Adrenal gland (tissue), 12 donors: ENCODE data around the gene ATP5MG. TPM values are rescaled to one million over a fixed set of nuclear protein-coding genes. Genes with fewer than 3 reads are reported as not detected.
A peak's percentile ranks its signal among the peaks of the same experiment; 100 is the strongest.

ENCODE experiments used
- DNase-seq, 7 donors: peaks; one replicate each; pipeline ENCODE4 v3.0.0-alpha.2; 2019 to 2020
- H3K27ac ChIP-seq, 5 donors: fragments of 200-600 bp; sonication (generic) in 4 of 5; 1 replicate in 3 of 5; 2 replicates in 2 of 5; pipeline versions ENCODE4 v1.5.1 to v1.8.0; 2016 to 2020; ENCODE audit warnings: mild to moderate bottlenecking in 1 of 5
- H3K27me3 ChIP-seq: fragments of 200-600 bp; 2 replicates; pipeline ENCODE4 v1.8.0; 2021
- H3K36me3 ChIP-seq, 2 donors: fragments of 200-600 bp; replicated peaks in 1 of 2; 1 replicate in 1 of 2; 2 replicates in 1 of 2; pipeline versions ENCODE4 v1.5.1 to v1.8.0; 2018 to 2022
- H3K4me1 ChIP-seq, 2 donors: fragments of 200-600 bp; replicated peaks in 1 of 2; 1 replicate in 1 of 2; 2 replicates in 1 of 2; pipeline versions ENCODE4 v1.5.1 to v1.8.0; 2018 to 2021
- H3K4me3 ChIP-seq, 4 donors: fragments of 200-600 bp; sonication (generic) in 3 of 4; one replicate each; pipeline ENCODE4 v1.5.1; 2016 to 2018
- H3K9me3 ChIP-seq, 3 donors: fragments of 200-600 bp; sonication (generic) in 1 of 3; replicated peaks in 1 of 3; 1 replicate in 2 of 3; 2 replicates in 1 of 3; pipeline versions ENCODE4 v1.5.1 to v1.8.0; 2016 to 2021
- POLR2A ChIP-seq, 2 donors: fragments of 450-650 bp; IDR thresholded peaks; one replicate each; pipeline ENCODE4 v1.6.1; 2017; ENCODE audit warnings: antibody characterized with exemption in 2 of 2, mild to moderate bottlenecking in 2 of 2, moderate library complexity in 1 of 2
- WGBS, 4 donors: extraction: QIAGEN DNeasy Blood & Tissue Kit in 2 of 4; methylation state at CpG; one replicate each; pipeline versions ENCODE4 v1.1.5 to v1.1.7; 2013 to 2017; 5-methylcytosine and 5-hydroxymethylcytosine counted together
- intact Hi-C, 2 donors: fragments of 100-400 bp; cut with DNase I; formaldehyde crosslinking; loops; one replicate each; pipeline versions ENCODE4 v1.14.1 to v1.15.0; 2022 to 2023
- polyA plus RNA-seq, 3 donors: library from polyadenylated mRNA; stranded (reverse); fragments of 200-250 nt in 2 of 3; fragments of 350-450 nt in 1 of 3; fragmentation: Illumina TruSeq in 1 of 3; extraction: RNeasy Lipid Tissue Mini Kit (QIAGEN cat#74804) in 1 of 3; gene quantifications; one replicate each; pipeline ENCODE4 v1.2.3, GENCODE V29; 2013 to 2014
- total RNA-seq, 9 donors: library from RNA; depleted of rRNA in 4 of 9; stranded (reverse); fragments of >200 nt in 4 of 9; fragments of 120-200 nt in 1 of 9; fragmentation: NEBNext Ultra II Directional in 1 of 9; extraction: Animal tissue kit (Norgen Biotek cat#: 25700) in 1 of 9; gene quantifications; one replicate each; pipeline versions ENCODE4 v1.1.0 to v1.2.4, GENCODE V29; 2013 to 2023
- TF ChIP-seq, protein P1 (sequence below), 6 experiments: fragments of 450-650 bp in 4 of 6; fragments of 200-600 bp in 2 of 6; sonication (generic) in 1 of 6; IDR thresholded peaks; 1 replicate in 5 of 6; 2 replicates in 1 of 6; pipeline versions ENCODE4 v1.5.1 to v1.8.0; 2016 to 2021; ENCODE audit warnings: antibody characterized with exemption in 6 of 6, mild to moderate bottlenecking in 2 of 6, moderate library complexity in 1 of 6
- donor health status: healthy with polysubstance abuse.
- donor health status: Bipolar disorder and iron deficiency.
- donor health status: DM: yes; HTN: yes; CAD: no.
- donor health status: DM: no; HTN: no; CAD: no.
- donor health status: DM: no; HTN: no; CAD: no.
- donor health status: DM: yes; HTN: yes; CAD: no.

Gene ATP5MG
- total and polyA plus RNA-seq, 12 donors: 51.8 to 857 (median 324) TPM

DNA sequence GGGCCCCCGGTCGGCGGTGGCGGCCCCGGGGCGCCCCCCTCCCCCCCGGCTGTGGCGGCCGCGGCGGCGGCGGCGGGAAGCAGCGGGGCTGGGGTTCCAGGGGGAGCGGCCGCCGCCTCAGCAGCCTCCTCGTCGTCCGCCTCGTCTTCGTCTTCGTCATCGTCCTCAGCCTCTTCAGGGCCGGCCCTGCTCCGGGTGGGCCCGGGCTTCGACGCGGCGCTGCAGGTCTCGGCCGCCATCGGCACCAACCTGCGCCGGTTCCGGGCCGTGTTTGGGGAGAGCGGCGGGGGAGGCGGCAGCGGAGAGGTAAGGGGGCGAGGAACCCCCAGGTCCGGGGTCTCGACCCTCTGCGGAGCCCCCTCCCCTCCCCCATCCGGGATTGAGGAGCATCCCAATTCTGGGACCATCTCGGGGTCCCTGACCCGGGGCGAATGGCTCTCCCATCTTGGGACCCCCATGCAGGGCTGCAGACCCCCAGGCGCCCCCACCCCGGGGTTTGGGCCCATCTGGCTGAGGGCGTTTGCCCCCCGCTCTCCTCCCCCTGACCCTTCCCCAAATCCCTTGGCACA, 35.3 kb downstream of the ATP5MG start:
- peak overlapping the region; percentile 28 to 89 (median 71) for H3K4me3 ChIP-seq
- WGBS, 4 donors: 0 to 1% (median 0%) methylated on average over 2 to 55 of the region's 55 CpGs; no CpG with 5 or more reads in 1 of the 4 donors
- intact Hi-C loops: loop anchor here in 1 of 2 donors (5.0 kb wide), 1 partner anchor 34 kb away; the partner anchor contains the start of gene ATP5MG
- no peaks in the 10 kb centered on the region for H3K9me3 ChIP-seq
- peak overlapping the region; percentile 70 to 98 (median 83) for H3K27ac ChIP-seq
- TF ChIP-seq, protein P1, sequence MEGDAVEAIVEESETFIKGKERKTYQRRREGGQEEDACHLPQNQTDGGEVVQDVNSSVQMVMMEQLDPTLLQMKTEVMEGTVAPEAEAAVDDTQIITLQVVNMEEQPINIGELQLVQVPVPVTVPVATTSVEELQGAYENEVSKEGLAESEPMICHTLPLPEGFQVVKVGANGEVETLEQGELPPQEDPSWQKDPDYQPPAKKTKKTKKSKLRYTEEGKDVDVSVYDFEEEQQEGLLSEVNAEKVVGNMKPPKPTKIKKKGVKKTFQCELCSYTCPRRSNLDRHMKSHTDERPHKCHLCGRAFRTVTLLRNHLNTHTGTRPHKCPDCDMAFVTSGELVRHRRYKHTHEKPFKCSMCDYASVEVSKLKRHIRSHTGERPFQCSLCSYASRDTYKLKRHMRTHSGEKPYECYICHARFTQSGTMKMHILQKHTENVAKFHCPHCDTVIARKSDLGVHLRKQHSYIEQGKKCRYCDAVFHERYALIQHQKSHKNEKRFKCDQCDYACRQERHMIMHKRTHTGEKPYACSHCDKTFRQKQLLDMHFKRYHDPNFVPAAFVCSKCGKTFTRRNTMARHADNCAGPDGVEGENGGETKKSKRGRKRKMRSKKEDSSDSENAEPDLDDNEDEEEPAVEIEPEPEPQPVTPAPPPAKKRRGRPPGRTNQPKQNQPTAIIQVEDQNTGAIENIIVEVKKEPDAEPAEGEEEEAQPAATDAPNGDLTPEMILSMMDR (IDR thresholded peaks at IDR 0.05): no peak
- TF ChIP-seq POLR2A (IDR thresholded peaks at IDR 0.05): no peak
- H3K27me3 ChIP-seq: no peaks in the 10 kb centered on the region
- peaks cover 25 to 34% of the 10 kb centered on the region in 2 donors for H3K4me1 ChIP-seq
- DNase-seq: peak in 6 of 7 donors; percentile 22 to 59 (median 33)
- no peaks in the 10 kb centered on the region for H3K36me3 ChIP-seq

DNA sequence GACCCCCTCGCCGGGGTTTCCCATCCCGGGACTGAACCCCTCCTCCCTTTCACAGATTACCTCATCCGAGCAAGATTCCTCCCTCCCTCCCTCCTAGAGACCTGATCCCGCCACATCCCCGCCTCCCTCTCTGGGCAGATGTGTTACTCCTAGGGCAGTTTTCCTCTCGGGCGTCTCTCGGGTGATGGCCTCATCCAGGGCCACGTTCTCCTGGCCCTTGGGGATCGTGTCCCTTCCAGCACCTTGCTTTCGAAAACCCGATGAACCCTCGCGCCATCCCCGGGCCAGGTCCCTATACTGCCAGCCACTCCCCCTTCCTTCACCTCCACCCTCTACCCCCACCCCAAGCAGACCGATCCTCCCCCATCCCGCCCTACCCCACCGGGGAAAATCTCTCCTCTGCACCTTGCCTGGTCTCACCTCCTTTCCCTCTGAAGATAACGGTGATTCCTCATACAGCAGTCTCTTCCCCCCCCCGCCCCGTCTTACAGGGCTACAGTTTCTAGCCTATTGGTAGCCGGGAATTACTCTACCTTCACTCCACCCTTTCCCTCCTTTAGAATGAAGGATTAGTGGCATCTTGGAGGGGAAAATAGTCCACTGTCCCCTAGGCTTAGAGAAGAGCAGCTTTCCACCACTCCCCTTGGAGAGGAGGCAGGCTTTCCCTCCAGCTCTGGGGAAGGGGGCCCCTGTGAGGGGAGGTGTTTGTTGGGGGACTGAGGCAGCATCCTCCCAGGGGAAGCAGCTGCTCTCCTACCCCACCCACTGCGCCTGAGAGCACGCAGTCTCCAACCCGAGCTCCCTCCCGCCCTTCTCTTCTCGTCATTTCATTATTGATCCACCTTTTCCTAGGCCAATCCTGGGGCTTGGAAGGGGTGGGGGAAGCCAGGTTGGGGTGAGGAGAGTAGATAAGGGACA, 36.1 kb downstream of the ATP5MG start:
- WGBS, 4 donors: 0 to 1% (median 0%) methylated on average over 25 to 28 of the region's 28 CpGs
- Histone ChIP-seq H3K36me3 (no peaks in the 10 kb centered on the region), H3K27me3 (no peaks in the 10 kb centered on the region), H3K9me3 (no peaks in the 10 kb centered on the region), H3K4me1 (peaks cover 25 to 41% of the 10 kb centered on the region in 2 donors), H3K4me3 (peak overlapping the region; percentile 28 to 89 (median 71)), H3K27ac (peak overlapping the region; percentile 70 to 98 (median 83))
- peak in 1 of 2 donors; percentile 14 for TF ChIP-seq POLR2A (IDR thresholded peaks at IDR 0.05)
- TF ChIP-seq, protein P1 (IDR thresholded peaks at IDR 0.05): no peak
- intact Hi-C loops: loop anchor here in 1 of 2 donors (5.0 kb wide), 1 partner anchor 35 kb away; the partner anchor contains the start of gene ATP5MG
- peak; percentile 56 to 75 (median 62) for DNase-seq

DNA sequence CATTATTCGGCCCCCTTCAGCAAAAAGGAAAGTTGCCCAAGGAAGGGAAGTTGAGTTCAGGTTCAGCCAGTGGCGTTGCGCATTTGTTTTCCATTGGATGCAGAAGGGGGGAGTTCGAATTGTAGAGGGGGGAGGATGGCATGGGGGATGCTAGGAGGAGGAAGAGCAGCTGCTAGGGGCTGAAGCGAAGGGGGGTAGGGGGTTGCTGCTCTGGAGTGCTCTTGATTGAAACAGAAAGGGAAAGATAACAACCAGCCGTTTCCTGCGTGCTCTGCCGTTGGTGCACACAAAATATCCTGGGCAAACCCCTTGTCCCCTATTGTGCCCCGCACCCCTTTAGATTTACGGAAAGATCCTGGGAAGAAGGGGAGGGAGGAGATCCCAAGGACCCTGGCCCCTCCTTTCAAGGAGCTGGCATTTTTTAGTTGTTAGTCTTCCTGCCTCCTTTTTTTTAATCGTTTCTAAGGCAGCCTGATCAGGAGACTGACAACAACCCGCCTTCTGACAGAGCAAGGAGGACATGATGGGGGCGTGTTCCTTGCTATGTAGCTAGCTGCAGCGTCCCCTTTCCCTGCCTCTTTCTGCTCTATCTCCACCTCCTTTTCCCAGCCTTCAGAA, 37.0 kb downstream of the ATP5MG start:
- peak overlapping the region; percentile 70 to 98 (median 83) for H3K27ac ChIP-seq
- 0 to 1% (median 1%) methylated on average over 14 of the region's 14 CpGs for WGBS, 4 donors
- TF ChIP-seq, protein P1 (IDR thresholded peaks at IDR 0.05): no peak
- TF ChIP-seq POLR2A (IDR thresholded peaks at IDR 0.05): peak in 1 of 2 donors; percentile 79
- peak; percentile 54 to 85 (median 77) for DNase-seq
- no peaks in the 10 kb centered on the region for H3K27me3 ChIP-seq
- no peaks in the 10 kb centered on the region for H3K9me3 ChIP-seq
- intact Hi-C loops: loop anchor here in 1 of 2 donors (5.0 kb wide), 1 partner anchor 36 kb away; the partner anchor contains the start of gene ATP5MG
- H3K4me1 ChIP-seq: peaks cover 25 to 48% of the 10 kb centered on the region in 2 donors
- peak overlapping the region in 2 of 4 donors; percentile 23 to 80 for H3K4me3 ChIP-seq
- H3K36me3 ChIP-seq: no peaks in the 10 kb centered on the region
